GM18907 (cell line): ENCODE data around the gene RBBP8.
"Not testable (repeated sequence)": the region's sequence is repeated elsewhere in the genome, so short reads cannot be mapped to it uniquely, and the experiment has no call there.

Experiments used
- ATAC-seq: cut with Tn5 transposase; IDR thresholded peaks from one replicate; pipeline ENCODE4 v1.9.1; 2021; ENCODE audit warnings: mild to moderate bottlenecking, moderate library complexity; ENCODE audit not compliant: unreplicated experiment

RBBP8 gene

GRCh38 chr18:22933206-22933965, at the start of gene RBBP8:
Gene RBBP8 (plus strand): TSS chr18:22933328. CDS start chr18:22936852, 3,524 bp downstream.
- ATAC-seq = peak; percentile 76

GRCh38 chr18:22883827-22884226, 49.3 kb upstream of the RBBP8 start:
- no peak for ATAC-seq

- ATAC-seq = not testable (repeated sequence)
Measured at GRCh38 chr18:22885694-22886093, 47.4 kb upstream of the RBBP8 start.

- ATAC-seq = no peak
Measured at GRCh38 chr18:22899421-22899820, 33.7 kb upstream of the RBBP8 start.

- no peak for ATAC-seq
Measured at GRCh38 chr18:22900558-22901238, 32.4 kb upstream of the RBBP8 start.

- ATAC-seq = no peak
Measured at GRCh38 chr18:22902093-22902492, 31.0 kb upstream of the RBBP8 start.

GRCh38 chr18:22903248-22903647, 29.9 kb upstream of the RBBP8 start:
- ATAC-seq = not testable (repeated sequence)

- ATAC-seq = no peak
Measured at GRCh38 chr18:22912149-22912548, 21.0 kb upstream of the RBBP8 start.

GRCh38 chr18:22912835-22913234, 20.3 kb upstream of the RBBP8 start:
- ATAC-seq = no peak

- ATAC-seq = no peak
Measured at GRCh38 chr18:22913861-22914260, 19.3 kb upstream of the RBBP8 start.

GRCh38 chr18:22914633-22915032, 18.5 kb upstream of the RBBP8 start:
- no peak for ATAC-seq

GRCh38 chr18:22915337-22915736, 17.8 kb upstream of the RBBP8 start:
- ATAC-seq = no peak

- ATAC-seq = no peak
Measured at GRCh38 chr18:22921772-22922171, 11.4 kb upstream of the RBBP8 start.

GRCh38 chr18:22924589-22924988, 8.5 kb upstream of the RBBP8 start:
- ATAC-seq = no peak

GRCh38 chr18:22926454-22926853, 6.7 kb upstream of the RBBP8 start:
- ATAC-seq = no peak

- ATAC-seq = no peak
Measured at GRCh38 chr18:22928339-22928738, 4.8 kb upstream of the RBBP8 start.

- peak; percentile 44 for ATAC-seq
Measured at GRCh38 chr18:22930089-22930713, 2.9 kb upstream of the RBBP8 start.

GRCh38 chr18:22932885-22933205, 283 bp upstream of the RBBP8 start:
- peak; percentile 33 for ATAC-seq

- peak; percentile 33 for ATAC-seq
Measured at GRCh38 chr18:22933966-22934423, 867 bp downstream of the RBBP8 start.

GRCh38 chr18:22934789-22935188, 1.7 kb downstream of the RBBP8 start:
- no peak for ATAC-seq

GRCh38 chr18:22935431-22935830, 2.3 kb downstream of the RBBP8 start:
- no peak for ATAC-seq

GRCh38 chr18:22936515-22936914, 3.4 kb downstream of the RBBP8 start:
- ATAC-seq = no peak
